Neural progenitor cell (in vitro differentiated cells): Measurements from ENCODE around the gene FOXK1.

Experiments
- EZH2 ChIP-seq: fragments of 200-600 bp; sonication (generic); IDR thresholded peaks from 2 replicates; pipeline ENCODE4 v1.6.1; 2017; ENCODE audit warnings: antibody characterized with exemption, mild to moderate bottlenecking, moderate library complexity
- TF ChIP-seq, protein P1 (sequence below): fragments of 200-600 bp; sonication (generic); IDR thresholded peaks from 2 replicates; pipeline ENCODE4 v1.5.1; 2017; ENCODE audit warnings: antibody characterized with exemption, mild to moderate bottlenecking

DNA sequence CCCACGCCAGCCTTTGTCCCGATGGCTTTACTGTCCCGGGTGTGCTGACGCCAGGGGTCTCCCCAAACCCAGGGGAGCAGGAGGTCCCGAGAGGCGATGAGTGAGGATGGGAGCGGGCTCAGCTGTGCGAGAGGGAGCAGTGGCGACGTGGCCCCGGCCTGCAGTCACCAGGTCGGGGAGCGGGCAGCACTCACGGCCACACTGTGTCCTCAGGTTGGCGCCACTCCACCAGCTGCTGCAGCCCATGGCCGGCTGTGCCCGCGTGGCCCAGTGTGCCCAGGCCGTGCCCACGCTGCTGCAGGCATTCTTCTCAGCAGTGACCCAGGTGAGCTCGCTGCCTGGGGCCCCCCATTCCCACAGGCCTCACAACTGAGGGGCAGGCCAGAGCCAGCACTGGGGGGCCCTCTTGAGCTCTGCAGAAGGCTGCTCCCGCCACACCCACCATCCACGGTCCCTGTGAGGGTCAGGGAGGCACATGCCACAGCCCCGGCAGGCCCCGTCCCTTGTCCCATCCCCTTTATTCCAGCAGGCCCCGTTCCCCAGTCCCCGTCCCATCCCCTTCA, 106.6 kb downstream of the FOXK1 start:
- TF ChIP-seq, protein P1, sequence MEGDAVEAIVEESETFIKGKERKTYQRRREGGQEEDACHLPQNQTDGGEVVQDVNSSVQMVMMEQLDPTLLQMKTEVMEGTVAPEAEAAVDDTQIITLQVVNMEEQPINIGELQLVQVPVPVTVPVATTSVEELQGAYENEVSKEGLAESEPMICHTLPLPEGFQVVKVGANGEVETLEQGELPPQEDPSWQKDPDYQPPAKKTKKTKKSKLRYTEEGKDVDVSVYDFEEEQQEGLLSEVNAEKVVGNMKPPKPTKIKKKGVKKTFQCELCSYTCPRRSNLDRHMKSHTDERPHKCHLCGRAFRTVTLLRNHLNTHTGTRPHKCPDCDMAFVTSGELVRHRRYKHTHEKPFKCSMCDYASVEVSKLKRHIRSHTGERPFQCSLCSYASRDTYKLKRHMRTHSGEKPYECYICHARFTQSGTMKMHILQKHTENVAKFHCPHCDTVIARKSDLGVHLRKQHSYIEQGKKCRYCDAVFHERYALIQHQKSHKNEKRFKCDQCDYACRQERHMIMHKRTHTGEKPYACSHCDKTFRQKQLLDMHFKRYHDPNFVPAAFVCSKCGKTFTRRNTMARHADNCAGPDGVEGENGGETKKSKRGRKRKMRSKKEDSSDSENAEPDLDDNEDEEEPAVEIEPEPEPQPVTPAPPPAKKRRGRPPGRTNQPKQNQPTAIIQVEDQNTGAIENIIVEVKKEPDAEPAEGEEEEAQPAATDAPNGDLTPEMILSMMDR = no peak
- TF ChIP-seq EZH2 = no peak
